ENCODE results near the gene DUS3L.
"Not testable (repeated sequence)": the region's sequence is repeated elsewhere in the genome, so short reads cannot be mapped to it uniquely, and the experiment has no call there.

DUS3L gene

GRCh38 chr19:5748920-5749319 is 42.0 kb downstream of the DUS3L start:
- intact Hi-C loops (cut with micrococcal nuclease); H3K9me3 Mint-ChIP-seq; H3K36me3 Mint-ChIP-seq (ENCODE audit: low read depth); H3K4me1 Mint-ChIP-seq (ENCODE audit: low read depth); H3K27ac Mint-ChIP-seq; H3K4me3 Mint-ChIP-seq; H3K27me3 Mint-ChIP-seq: not testable (repeated sequence)

GRCh38 chr19:5744999-5745398 is 46.0 kb downstream of the DUS3L start:
- H3K27me3 Mint-ChIP-seq; H3K36me3 Mint-ChIP-seq (ENCODE audit: low read depth): not testable (repeated sequence)

GRCh38 chr19:5743630-5744029 is 47.3 kb downstream of the DUS3L start:
- Mint-ChIP-seq H3K36me3 (ENCODE audit: low read depth) (no peaks in the 10 kb centered on the region), H3K4me1 (ENCODE audit: low read depth) (no peaks in the 10 kb centered on the region), H3K9me3 (no peaks in the 10 kb centered on the region), H3K27ac (no peak overlapping the region), H3K4me3 (no peak overlapping the region), H3K27me3 (peaks cover 7% of the 10 kb centered on the region)
- intact Hi-C loops (cut with micrococcal nuclease) = no loop called here

More at GRCh38 chr19:5744999-5745398, 46.0 kb downstream of the DUS3L start:
- H3K4me1 Mint-ChIP-seq (ENCODE audit: low read depth); H3K27ac Mint-ChIP-seq; H3K9me3 Mint-ChIP-seq; H3K4me3 Mint-ChIP-seq; intact Hi-C loops (cut with micrococcal nuclease): not testable (repeated sequence)

- H3K27ac Mint-ChIP-seq = no peak overlapping the region
- H3K9me3 Mint-ChIP-seq = no peaks in the 10 kb centered on the region
- no peak overlapping the region for H3K4me3 Mint-ChIP-seq
- intact Hi-C loops (cut with micrococcal nuclease) = no loop called here
- no peaks in the 10 kb centered on the region for H3K36me3 Mint-ChIP-seq (ENCODE audit: low read depth)
- H3K4me1 Mint-ChIP-seq (ENCODE audit: low read depth) = no peaks in the 10 kb centered on the region
- H3K27me3 Mint-ChIP-seq = peaks cover 6% of the 10 kb centered on the region
These were observed 48.9 kb downstream of the DUS3L start for GRCh38 chr19:5742051-5742450.

- Mint-ChIP-seq H3K27me3 (no peaks in the 10 kb centered on the region), H3K36me3 (ENCODE audit: low read depth) (no peaks in the 10 kb centered on the region), H3K9me3 (no peaks in the 10 kb centered on the region), H3K27ac (no peak overlapping the region), H3K4me1 (ENCODE audit: low read depth) (no peaks in the 10 kb centered on the region), H3K4me3 (no peak overlapping the region)
- intact Hi-C loops (cut with micrococcal nuclease) = no loop called here
These were observed 52.5 kb downstream of the DUS3L start for GRCh38 chr19:5738423-5738822.
